ENCODE results near the gene CYTL1.
"Not testable (repeated sequence)": the region's sequence is repeated elsewhere in the genome, so short reads cannot be mapped to it uniquely, and the experiment has no call there.

GRCh38 chr4:5001641-5002040 lies 17.6 kb downstream of the CYTL1 start:
- not testable (repeated sequence) for TF ChIP-seq POLR2A (IDR thresholded peaks at IDR 0.05; ENCODE audit: low read length); GATA1 (IDR thresholded peaks at IDR 0.05; ENCODE audit: low read depth, low read length)

Measured in erythroblast (primary cell).